SK-N-SH treated with all-trans-retinoic acid at 6 μM for 48 hours (cell line): ENCODE measurements around the gene ANO10.

Experiments used
- ESRRG ChIP-seq: fragments of 250-450 bp; sonication (Bioruptor Pico); IDR thresholded peaks from 2 replicates; pipeline ENCODE4 v1.6.1; 2021; ENCODE audit warnings: mild to moderate bottlenecking
- OSR1 ChIP-seq: fragments of 250-450 bp; sonication (Bioruptor Pico); IDR thresholded peaks from 2 replicates; pipeline ENCODE4 v1.8.0; 2022; ENCODE audit warnings: moderate library complexity, mild to moderate bottlenecking, inconsistent platforms

GRCh38 chr3:43364494-43364893, 257.3 kb downstream of the ANO10 start:
- TF ChIP-seq OSR1 (CRISPR knock-in tag) (no peak), ESRRG (CRISPR knock-in tag) (no peak)
